Activated naive CD8-positive, alpha-beta T cell treated with anti-CD3 and anti-CD28 coated beads, Interleukin-2, amount 50 U/mL, for 24 hours (primary cell): ENCODE measurements around the gene PSMA6.
"Not testable (repeated sequence)": the region's sequence is repeated elsewhere in the genome, so short reads cannot be mapped to it uniquely, and the experiment has no call there.

Source experiments
- ATAC-seq: fragments of 150-1000 bp; cut with Tn5 transposase; one replicate; pipeline ENCODE4 v1.10.0; 2021
- DNase-seq: peaks from one replicate; pipeline ENCODE4 v3.0.0; 2021
- H3K27ac Mint-ChIP-seq: one replicate; pipeline ENCODE4 v1.8.0; 2021; ENCODE audit warnings: mild to moderate bottlenecking, mixed read lengths
- H3K27me3 Mint-ChIP-seq: one replicate; pipeline ENCODE4 v1.8.0; 2021; ENCODE audit warnings: mixed read lengths
- H3K36me3 Mint-ChIP-seq: one replicate; pipeline ENCODE4 v1.8.0; 2021; ENCODE audit warnings: low read depth, mixed read lengths
- H3K4me1 Mint-ChIP-seq: one replicate; pipeline ENCODE4 v1.8.0; 2021; ENCODE audit warnings: mixed read lengths
- H3K4me3 Mint-ChIP-seq: one replicate; pipeline ENCODE4 v1.8.0; 2021; ENCODE audit warnings: mild to moderate bottlenecking, moderate library complexity, mixed read lengths
- H3K9me3 Mint-ChIP-seq: one replicate; pipeline ENCODE4 v1.8.0; 2021; ENCODE audit warnings: mixed read lengths

Gene PSMA6

DNA sequence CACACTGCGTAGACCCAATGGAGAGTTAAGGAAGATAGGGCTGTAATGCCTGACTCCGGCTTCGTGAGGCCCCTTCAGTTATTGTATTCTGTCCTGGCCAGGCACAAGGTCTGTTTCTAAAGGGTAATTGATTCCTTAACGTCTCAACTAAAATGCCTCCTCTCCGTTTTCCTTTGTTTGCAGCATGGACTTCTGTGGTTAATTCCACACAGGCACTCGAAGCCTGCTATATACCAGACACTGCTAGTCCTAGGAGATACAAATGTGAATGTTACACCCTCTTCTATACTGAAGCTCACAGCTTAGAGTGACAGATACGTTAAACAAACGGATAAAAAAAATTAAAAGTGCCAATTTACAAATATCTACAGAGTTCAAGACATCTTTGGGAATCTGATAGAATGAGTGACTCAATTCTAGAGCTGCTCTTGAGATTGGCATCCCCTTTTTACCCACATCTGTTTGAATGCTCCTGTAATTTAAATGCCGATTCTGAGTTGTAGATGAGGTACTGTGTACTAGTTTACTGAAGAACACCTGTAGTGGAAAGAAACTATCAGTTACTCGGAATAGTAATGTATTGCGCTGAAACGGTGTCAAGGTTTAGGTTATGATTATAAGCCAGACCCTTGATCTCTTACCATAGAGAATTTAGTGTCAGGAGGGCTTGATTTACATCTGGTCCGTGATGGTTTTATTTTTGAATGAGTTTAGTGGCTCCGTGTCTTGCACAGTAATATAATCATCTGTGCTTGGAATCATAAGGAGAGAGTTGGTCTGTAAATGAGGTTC lies 784 bp downstream of the PSMA6 start:
- peak; percentile 8 for ATAC-seq
- Mint-ChIP-seq H3K9me3 (no peaks in the 10 kb centered on the region), H3K4me1 (peaks cover 68% of the 10 kb centered on the region), H3K36me3 (peaks cover 28% of the 10 kb centered on the region), H3K27ac (peak overlapping the region; percentile 96), H3K27me3 (peaks cover 1% of the 10 kb centered on the region), H3K4me3 (peak overlapping the region; percentile 98)
- DNase-seq = no peak

GRCh38 chr14:35295845-35296161 lies 3.6 kb downstream of the PSMA6 start:
- Mint-ChIP-seq H3K4me1 (peaks cover 74% of the 10 kb centered on the region), H3K27ac (peak overlapping the region; percentile 51), H3K4me3 (peak overlapping the region; percentile 65), H3K36me3 (peaks cover 33% of the 10 kb centered on the region), H3K9me3 (no peaks in the 10 kb centered on the region), H3K27me3 (peaks cover 1% of the 10 kb centered on the region)
- DNase-seq (no peak), ATAC-seq (no peak)

DNA sequence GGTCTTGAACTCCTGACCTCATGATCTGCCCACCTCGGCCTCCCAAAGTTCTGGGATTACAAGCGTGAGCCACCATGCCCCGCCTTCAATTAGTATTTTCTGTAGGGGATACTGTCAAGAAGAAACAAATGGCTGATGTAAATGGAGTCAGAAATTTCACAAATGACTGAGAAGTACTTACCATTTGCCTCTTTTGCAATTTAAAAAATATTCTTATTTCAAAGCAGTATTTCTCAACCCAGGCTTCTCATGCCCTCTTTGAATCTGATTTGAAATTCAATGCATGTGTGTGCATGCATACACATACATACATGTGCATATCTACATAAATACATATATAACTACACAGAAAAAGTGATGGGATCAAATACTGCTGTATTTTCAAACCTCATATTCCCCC lies 4.4 kb downstream of the PSMA6 start:
- DNase-seq = no peak
- Mint-ChIP-seq H3K4me3 (peak overlapping the region; percentile 8), H3K4me1 (peaks cover 79% of the 10 kb centered on the region), H3K27me3 (peaks cover 1% of the 10 kb centered on the region), H3K9me3 (no peaks in the 10 kb centered on the region), H3K27ac (peak overlapping the region; percentile 51), H3K36me3 (peaks cover 36% of the 10 kb centered on the region)
- ATAC-seq = no peak

DNA sequence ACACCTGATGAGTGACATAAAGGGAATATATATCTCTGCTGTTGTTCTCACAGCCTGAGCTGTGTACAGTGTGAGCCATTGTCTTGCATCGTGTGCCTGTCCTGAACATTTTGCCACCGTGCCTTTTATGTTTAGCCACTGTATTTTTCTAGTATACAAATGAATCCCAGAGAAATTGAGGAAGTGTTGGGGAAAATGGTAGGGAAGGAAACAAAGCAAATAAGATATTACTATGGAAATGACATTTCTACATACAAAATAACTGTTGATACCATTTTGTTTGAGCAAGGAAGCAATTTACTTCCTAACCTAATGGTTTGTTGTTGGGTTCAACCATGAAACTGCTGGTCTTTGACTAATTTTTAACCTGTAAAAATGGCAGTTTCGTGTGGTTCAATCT lies 5.5 kb downstream of the PSMA6 start:
- peaks cover 48% of the 10 kb centered on the region for H3K36me3 Mint-ChIP-seq
- H3K27ac Mint-ChIP-seq = no peak overlapping the region
- ATAC-seq = no peak
- no peak for DNase-seq
- H3K9me3 Mint-ChIP-seq = no peaks in the 10 kb centered on the region
- H3K4me3 Mint-ChIP-seq = no peak overlapping the region
- no peaks in the 10 kb centered on the region for H3K27me3 Mint-ChIP-seq
- peaks cover 85% of the 10 kb centered on the region for H3K4me1 Mint-ChIP-seq

GRCh38 chr14:35298351-35298750 lies 6.2 kb downstream of the PSMA6 start:
- Mint-ChIP-seq H3K27me3 (no peaks in the 10 kb centered on the region), H3K9me3 (no peaks in the 10 kb centered on the region), H3K4me1 (peaks cover 87% of the 10 kb centered on the region), H3K36me3 (peaks cover 52% of the 10 kb centered on the region), H3K27ac (no peak overlapping the region), H3K4me3 (no peak overlapping the region)
- no peak for DNase-seq
- ATAC-seq = no peak

GRCh38 chr14:35299708-35300107 lies 7.5 kb downstream of the PSMA6 start:
- peaks cover 52% of the 10 kb centered on the region for H3K36me3 Mint-ChIP-seq
- no peak for DNase-seq
- peak; percentile 57 for ATAC-seq
- H3K27ac Mint-ChIP-seq = peak overlapping the region; percentile 85
- peak overlapping the region; percentile 27 for H3K4me3 Mint-ChIP-seq
- H3K4me1 Mint-ChIP-seq = peaks cover 85% of the 10 kb centered on the region
- no peaks in the 10 kb centered on the region for H3K27me3 Mint-ChIP-seq
- no peaks in the 10 kb centered on the region for H3K9me3 Mint-ChIP-seq

DNA sequence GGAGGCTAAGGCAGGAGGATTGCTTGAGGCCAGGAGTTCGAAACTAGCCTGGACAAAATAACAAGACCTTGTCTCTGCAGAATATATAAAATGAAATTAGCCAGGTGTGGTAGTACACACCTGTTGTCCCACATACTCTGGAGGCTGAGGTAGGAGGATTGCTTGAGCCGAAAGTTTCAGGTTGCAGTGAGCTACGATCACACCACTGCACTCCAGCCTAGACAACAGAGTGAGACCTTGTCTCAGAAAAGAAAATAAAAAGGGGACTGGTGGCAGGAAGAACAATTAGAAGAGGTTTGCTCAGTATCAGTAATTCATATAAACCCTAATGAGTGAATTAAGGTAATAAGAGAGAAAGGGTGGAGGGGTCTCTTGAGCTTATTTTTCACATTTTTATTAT lies 8.0 kb downstream of the PSMA6 start:
- H3K4me3 Mint-ChIP-seq = peak overlapping the region; percentile 25
- peaks cover 50% of the 10 kb centered on the region for H3K36me3 Mint-ChIP-seq
- DNase-seq = no peak
- no peak for ATAC-seq
- H3K9me3 Mint-ChIP-seq = no peaks in the 10 kb centered on the region
- peaks cover 81% of the 10 kb centered on the region for H3K4me1 Mint-ChIP-seq
- peak overlapping the region; percentile 85 for H3K27ac Mint-ChIP-seq
- no peaks in the 10 kb centered on the region for H3K27me3 Mint-ChIP-seq

GRCh38 chr14:35301334-35301733 lies 9.2 kb downstream of the PSMA6 start:
- Mint-ChIP-seq H3K36me3 (peaks cover 45% of the 10 kb centered on the region), H3K27ac (peak overlapping the region; percentile 85), H3K4me1 (peaks cover 72% of the 10 kb centered on the region)
- H3K4me3 Mint-ChIP-seq, H3K9me3 Mint-ChIP-seq, DNase-seq, H3K27me3 Mint-ChIP-seq: not testable (repeated sequence)
- peak; percentile 37 for ATAC-seq

DNA sequence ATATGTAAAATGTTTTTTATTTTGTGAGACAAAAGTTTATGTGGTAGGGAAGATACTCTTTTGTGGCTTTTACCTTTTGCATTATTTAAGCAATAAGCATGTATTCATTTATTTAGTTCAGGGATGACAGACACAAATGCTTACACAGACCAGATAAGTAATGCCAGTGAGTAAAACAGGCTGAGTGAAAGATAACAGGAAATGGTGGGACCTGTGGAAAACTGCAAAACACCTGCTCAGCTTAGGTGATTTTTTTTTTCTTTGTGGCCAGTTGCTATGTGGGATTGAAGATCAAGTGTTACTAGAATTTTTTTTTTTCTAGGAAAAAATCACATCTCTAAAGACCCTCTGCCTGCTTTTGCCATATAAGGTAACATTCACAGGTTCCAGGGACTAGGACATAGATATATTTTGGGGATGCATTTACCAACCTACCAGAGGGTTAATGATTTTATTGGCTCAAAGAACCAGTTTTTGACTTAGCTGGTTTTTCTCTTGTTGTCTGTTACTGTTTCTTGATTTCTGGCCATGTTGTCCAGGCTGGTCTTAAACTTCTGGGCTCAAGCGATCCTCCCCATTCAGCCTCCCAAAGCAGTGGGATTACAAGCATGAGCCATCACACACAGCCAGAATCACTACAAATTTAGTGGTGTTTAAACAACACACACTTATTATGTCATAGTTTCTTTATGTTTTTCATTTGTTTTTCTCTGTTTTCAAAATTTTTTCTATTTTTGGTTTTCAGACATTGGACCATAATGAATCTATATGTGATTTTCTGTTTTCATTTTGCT lies 9.8 kb downstream of the PSMA6 start:
- Mint-ChIP-seq H3K9me3 (no peaks in the 10 kb centered on the region), H3K36me3 (peaks cover 40% of the 10 kb centered on the region), H3K4me1 (peaks cover 71% of the 10 kb centered on the region), H3K27ac (peak overlapping the region; percentile 85), H3K27me3 (no peaks in the 10 kb centered on the region), H3K4me3 (peak overlapping the region; percentile 2)
- DNase-seq (no peak), ATAC-seq (peak; percentile 69)

- Mint-ChIP-seq H3K27me3 (no peaks in the 10 kb centered on the region), H3K36me3 (peaks cover 38% of the 10 kb centered on the region), H3K9me3 (no peaks in the 10 kb centered on the region), H3K4me1 (peaks cover 60% of the 10 kb centered on the region), H3K4me3 (no peak overlapping the region), H3K27ac (peak overlapping the region; percentile 85)
- ATAC-seq = no peak
- DNase-seq = no peak
Observed at GRCh38 chr14:35303149-35303935, 11.2 kb downstream of the PSMA6 start.

- H3K9me3 Mint-ChIP-seq = no peaks in the 10 kb centered on the region
Observed at GRCh38 chr14:35304812-35305462, 12.8 kb downstream of the PSMA6 start.

DNA sequence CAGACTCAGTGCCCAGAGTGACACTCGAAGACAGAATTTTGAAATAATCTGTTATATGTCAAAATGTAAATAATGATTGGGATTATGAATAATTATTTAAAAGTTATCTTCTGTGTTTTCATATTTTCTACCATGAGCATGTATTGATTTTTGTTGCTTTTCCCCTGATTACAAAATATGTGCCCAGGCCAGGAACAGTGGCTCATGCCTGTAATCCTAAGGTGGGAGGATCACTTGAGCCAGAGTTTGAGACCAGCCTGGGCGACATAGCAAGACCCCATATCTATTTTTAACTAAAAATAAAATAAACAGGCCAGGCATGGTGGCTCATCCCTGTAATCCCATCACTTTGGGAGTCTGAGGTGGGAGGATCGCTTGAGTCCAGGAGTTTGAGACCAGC lies 13.5 kb downstream of the PSMA6 start:
- H3K36me3 Mint-ChIP-seq = peaks cover 44% of the 10 kb centered on the region
- no peak for DNase-seq
- H3K4me3 Mint-ChIP-seq = no peak overlapping the region
- H3K9me3 Mint-ChIP-seq = no peaks in the 10 kb centered on the region
- ATAC-seq = no peak
- no peak overlapping the region for H3K27ac Mint-ChIP-seq
- H3K4me1 Mint-ChIP-seq = peaks cover 38% of the 10 kb centered on the region
- no peaks in the 10 kb centered on the region for H3K27me3 Mint-ChIP-seq

More at GRCh38 chr14:35304812-35305462, 12.8 kb downstream of the PSMA6 start:
- Mint-ChIP-seq H3K4me1 (peaks cover 45% of the 10 kb centered on the region), H3K4me3 (no peak overlapping the region), H3K27ac (no peak overlapping the region), H3K36me3 (peaks cover 40% of the 10 kb centered on the region), H3K27me3 (no peaks in the 10 kb centered on the region)
- DNase-seq (no peak), ATAC-seq (peak; percentile 63)

DNA sequence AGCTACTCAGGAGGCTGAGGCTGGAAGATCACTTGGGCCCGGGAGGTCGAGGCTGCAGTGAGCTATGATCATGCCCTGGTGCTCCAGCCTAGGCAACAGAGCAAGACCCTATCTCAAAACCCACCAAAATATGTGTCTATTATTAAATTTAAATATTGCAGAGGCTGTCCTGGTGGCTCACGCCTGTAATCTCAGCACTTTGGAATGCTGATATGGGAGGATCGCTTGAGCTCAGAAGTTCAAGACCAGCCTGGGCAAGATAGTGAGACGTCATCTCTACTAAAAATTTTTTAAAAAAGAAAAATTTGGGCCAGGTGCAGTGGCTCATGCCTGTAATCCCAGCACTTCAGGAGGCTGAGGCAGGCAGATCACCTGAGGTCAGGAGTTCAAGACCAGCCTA lies 13.9 kb downstream of the PSMA6 start:
- H3K27me3 Mint-ChIP-seq = no peaks in the 10 kb centered on the region
- H3K36me3 Mint-ChIP-seq = peaks cover 45% of the 10 kb centered on the region
- peaks cover 33% of the 10 kb centered on the region for H3K4me1 Mint-ChIP-seq
- H3K27ac Mint-ChIP-seq = no peak overlapping the region
- H3K4me3 Mint-ChIP-seq = no peak overlapping the region
- no peak for ATAC-seq
- no peak for DNase-seq
- no peaks in the 10 kb centered on the region for H3K9me3 Mint-ChIP-seq

- peaks cover 20% of the 10 kb centered on the region for H3K4me1 Mint-ChIP-seq
- DNase-seq (no peak), ATAC-seq (no peak)
- H3K9me3 Mint-ChIP-seq = no peaks in the 10 kb centered on the region
- H3K27ac Mint-ChIP-seq = no peak overlapping the region
- no peaks in the 10 kb centered on the region for H3K27me3 Mint-ChIP-seq
- peaks cover 49% of the 10 kb centered on the region for H3K36me3 Mint-ChIP-seq
- H3K4me3 Mint-ChIP-seq = no peak overlapping the region
Observed at GRCh38 chr14:35317820-35318219, 25.6 kb downstream of the PSMA6 start.
